HG02571 (cell line): ENCODE measurements around the gene POLDIP3.
A peak's percentile ranks its signal among the peaks of the same experiment; 100 is the strongest.
"Not testable (repeated sequence)": the region's sequence is repeated elsewhere in the genome, so short reads cannot be mapped to it uniquely, and the experiment has no call there.

Source experiments
- ATAC-seq: cut with Tn5 transposase; IDR thresholded peaks from one replicate; pipeline ENCODE4 v1.9.1; 2021; ENCODE audit warnings: mild to moderate bottlenecking, moderate library complexity; ENCODE audit not compliant: unreplicated experiment

POLDIP3 gene

GRCh38 chr22:42620084-42620483 is 5.4 kb upstream of the POLDIP3 start:
- no peak for ATAC-seq

- no peak for ATAC-seq
These were observed 4.8 kb upstream of the POLDIP3 start for GRCh38 chr22:42619261-42620063.

GRCh38 chr22:42617155-42617983 is 2.7 kb upstream of the POLDIP3 start:
- no peak for ATAC-seq

- ATAC-seq = not testable (repeated sequence)
These were observed 1.1 kb upstream of the POLDIP3 start for GRCh38 chr22:42615860-42616175.

GRCh38 chr22:42615092-42615859 is 593 bp upstream of the POLDIP3 start:
- peak; percentile 50 for ATAC-seq

GRCh38 chr22:42613872-42614301 is 796 bp downstream of the POLDIP3 start:
- ATAC-seq = no peak

GRCh38 chr22:42612336-42612735 is 2.3 kb downstream of the POLDIP3 start:
- ATAC-seq = no peak

- no peak for ATAC-seq
These were observed 3.6 kb downstream of the POLDIP3 start for GRCh38 chr22:42611051-42611450.

GRCh38 chr22:42610186-42610585 is 4.5 kb downstream of the POLDIP3 start:
- no peak for ATAC-seq

- ATAC-seq = no peak
These were observed 5.8 kb downstream of the POLDIP3 start for GRCh38 chr22:42608823-42609361.

- no peak for ATAC-seq
These were observed 6.4 kb downstream of the POLDIP3 start for GRCh38 chr22:42608136-42608822.

- ATAC-seq = not testable (repeated sequence)
These were observed 7.0 kb downstream of the POLDIP3 start for GRCh38 chr22:42607641-42608040.

GRCh38 chr22:42604403-42604802 is 10.3 kb downstream of the POLDIP3 start:
- ATAC-seq = no peak

GRCh38 chr22:42603427-42603826 is 11.3 kb downstream of the POLDIP3 start:
- ATAC-seq = no peak

- no peak for ATAC-seq
These were observed 12.2 kb downstream of the POLDIP3 start for GRCh38 chr22:42602470-42602869.

- no peak for ATAC-seq
These were observed 12.7 kb downstream of the POLDIP3 start for GRCh38 chr22:42601879-42602465.

- ATAC-seq = no peak
These were observed 17.7 kb downstream of the POLDIP3 start for GRCh38 chr22:42596863-42597530.

GRCh38 chr22:42596336-42596735 is 18.3 kb downstream of the POLDIP3 start:
- ATAC-seq = no peak

GRCh38 chr22:42595434-42595833 is 19.2 kb downstream of the POLDIP3 start:
- ATAC-seq = no peak

GRCh38 chr22:42591987-42592386 is 22.7 kb downstream of the POLDIP3 start:
- no peak for ATAC-seq
